ENCODE measurements around the gene MX1. TPM values are rescaled to one million over a fixed set of nuclear protein-coding genes. Genes with fewer than 3 reads are reported as not detected.

The MX1 gene
- total RNA-seq, 2 experiments from 2014 or later, result 609 to 666 TPM

GRCh38 chr21:41398251-41398650, 27.8 kb upstream of the MX1 start:
- Mint-ChIP-seq H3K36me3 (peaks cover 68% of the 10 kb centered on the region), H3K27ac (no peak overlapping the region), H3K27me3 (no peaks in the 10 kb centered on the region), H3K4me3 (no peak overlapping the region), H3K9me3 (no peaks in the 10 kb centered on the region), H3K4me1 (peaks cover 8% of the 10 kb centered on the region)
- ATAC-seq (ENCODE audit: low read depth) (no peak), DNase-seq (no peak)
- POLR2A ChIA-PET, result no interaction called here

DNA sequence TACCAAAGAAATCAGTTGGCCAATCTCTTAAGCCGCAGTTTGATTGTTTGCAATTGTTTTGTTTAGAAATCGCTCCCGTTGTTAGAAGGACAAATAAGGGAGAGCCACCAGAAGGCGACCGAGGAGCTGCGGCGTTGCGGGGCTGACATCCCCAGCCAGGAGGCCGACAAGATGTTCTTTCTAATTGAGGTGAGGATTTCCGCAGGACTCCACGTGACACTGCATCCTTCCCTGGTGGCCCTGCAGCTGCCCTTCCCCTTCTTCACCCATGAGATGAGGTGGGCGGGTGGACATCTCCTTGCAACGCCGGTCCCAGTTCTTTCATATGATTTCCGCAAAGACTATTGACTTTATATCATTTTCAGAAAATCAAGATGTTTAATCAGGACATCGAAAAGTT, 27.2 kb upstream of the MX1 start:
- H3K27me3 Mint-ChIP-seq, result no peaks in the 10 kb centered on the region
- DNase-seq (no peak), ATAC-seq (ENCODE audit: low read depth) (no peak)
- no peak overlapping the region for H3K27ac Mint-ChIP-seq
- H3K9me3 Mint-ChIP-seq, result no peaks in the 10 kb centered on the region
- peaks cover 63% of the 10 kb centered on the region for H3K36me3 Mint-ChIP-seq
- POLR2A ChIA-PET, result no interaction called here
- peaks cover 6% of the 10 kb centered on the region for H3K4me1 Mint-ChIP-seq
- H3K4me3 Mint-ChIP-seq, result no peak overlapping the region

DNA sequence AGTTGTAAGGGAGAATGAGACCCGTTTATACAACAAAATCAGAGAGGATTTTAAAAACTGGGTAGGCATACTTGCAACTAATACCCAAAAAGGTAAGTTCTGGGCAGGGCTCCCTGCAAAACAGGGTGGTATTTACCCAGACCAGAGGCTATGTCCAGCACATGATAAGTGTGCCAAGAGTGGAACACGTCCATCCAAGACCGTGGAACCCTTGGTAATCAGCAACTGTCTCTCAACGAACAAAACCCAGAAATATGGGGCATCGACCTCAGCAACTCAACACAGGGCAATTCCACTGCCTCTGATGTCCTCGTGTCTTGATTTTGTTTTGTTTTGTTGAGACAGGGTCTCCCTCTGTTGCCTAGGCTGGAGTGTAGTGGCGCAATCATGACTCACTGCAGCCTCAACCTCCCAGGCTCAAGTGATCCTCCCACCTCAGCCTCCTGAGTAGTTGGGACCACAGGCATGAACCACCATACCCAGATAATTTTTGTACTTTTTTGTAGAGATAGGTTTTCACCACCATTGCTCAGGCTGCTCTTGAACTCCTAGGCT, 26.7 kb upstream of the MX1 start:
- Mint-ChIP-seq H3K27ac (no peak overlapping the region), H3K36me3 (peaks cover 60% of the 10 kb centered on the region), H3K4me3 (no peak overlapping the region), H3K4me1 (peaks cover 1% of the 10 kb centered on the region), H3K27me3 (no peaks in the 10 kb centered on the region), H3K9me3 (no peaks in the 10 kb centered on the region)
- POLR2A ChIA-PET, result no interaction called here
- DNase-seq (no peak), ATAC-seq (ENCODE audit: low read depth) (no peak)

GRCh38 chr21:41402231-41402630, 23.8 kb upstream of the MX1 start:
- Mint-ChIP-seq H3K4me3 (no peak overlapping the region), H3K27ac (no peak overlapping the region), H3K27me3 (no peaks in the 10 kb centered on the region), H3K9me3 (no peaks in the 10 kb centered on the region), H3K4me1 (peaks cover 1% of the 10 kb centered on the region), H3K36me3 (peaks cover 56% of the 10 kb centered on the region)
- POLR2A ChIA-PET, result no interaction called here
- ATAC-seq (ENCODE audit: low read depth), result no peak
- no peak for DNase-seq

- Mint-ChIP-seq H3K27ac (no peak overlapping the region), H3K9me3 (no peaks in the 10 kb centered on the region), H3K27me3 (no peaks in the 10 kb centered on the region), H3K4me3 (no peak overlapping the region), H3K36me3 (peaks cover 56% of the 10 kb centered on the region), H3K4me1 (peaks cover 1% of the 10 kb centered on the region)
- DNase-seq (no peak), ATAC-seq (ENCODE audit: low read depth) (no peak)
- POLR2A ChIA-PET, result interaction anchor here (1.2 kb wide), 1 partner anchor 21 kb away, joined by 3 read pairs; no protein-coding TSS in a partner anchor
Observed at GRCh38 chr21:41402796-41403195, 23.2 kb upstream of the MX1 start.

DNA sequence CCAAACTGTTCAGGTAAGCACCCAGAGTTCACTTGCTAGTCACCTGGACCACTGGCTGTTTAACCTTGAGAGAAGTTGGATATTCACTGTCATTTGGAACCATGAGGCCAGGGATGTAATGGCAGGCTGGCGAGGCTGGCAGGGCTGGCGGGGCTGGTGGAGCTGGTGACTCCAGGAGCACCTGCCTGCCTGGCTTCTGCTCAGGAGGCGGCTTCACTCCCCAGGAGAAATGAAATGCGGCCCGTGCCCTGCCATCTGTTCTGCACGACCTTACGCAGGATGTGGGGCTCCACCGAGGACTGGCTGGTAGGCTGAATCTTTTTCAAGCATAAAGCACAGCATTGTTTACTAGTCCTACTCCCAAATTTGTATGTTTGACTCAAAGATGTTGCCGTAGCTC, 22.7 kb upstream of the MX1 start:
- no peak for DNase-seq
- Mint-ChIP-seq H3K4me3 (no peak overlapping the region), H3K27ac (no peak overlapping the region), H3K9me3 (no peaks in the 10 kb centered on the region), H3K27me3 (no peaks in the 10 kb centered on the region), H3K4me1 (peaks cover 1% of the 10 kb centered on the region), H3K36me3 (peaks cover 56% of the 10 kb centered on the region)
- POLR2A ChIA-PET, result interaction anchor here (1.2 kb wide), 1 partner anchor 20 kb away, joined by 3 read pairs; no protein-coding TSS in a partner anchor
- no peak for ATAC-seq (ENCODE audit: low read depth)

GRCh38 chr21:41403966-41404365, 22.1 kb upstream of the MX1 start:
- no peak overlapping the region for H3K27ac Mint-ChIP-seq
- no peak for DNase-seq
- H3K27me3 Mint-ChIP-seq, result no peaks in the 10 kb centered on the region
- H3K36me3 Mint-ChIP-seq, result peaks cover 57% of the 10 kb centered on the region
- H3K4me3 Mint-ChIP-seq, result no peak overlapping the region
- peaks cover 1% of the 10 kb centered on the region for H3K4me1 Mint-ChIP-seq
- H3K9me3 Mint-ChIP-seq, result no peaks in the 10 kb centered on the region
- POLR2A ChIA-PET, result interaction anchor here (1.2 kb wide), 1 partner anchor 20 kb away, joined by 3 read pairs; no protein-coding TSS in a partner anchor
- ATAC-seq (ENCODE audit: low read depth), result no peak

DNA sequence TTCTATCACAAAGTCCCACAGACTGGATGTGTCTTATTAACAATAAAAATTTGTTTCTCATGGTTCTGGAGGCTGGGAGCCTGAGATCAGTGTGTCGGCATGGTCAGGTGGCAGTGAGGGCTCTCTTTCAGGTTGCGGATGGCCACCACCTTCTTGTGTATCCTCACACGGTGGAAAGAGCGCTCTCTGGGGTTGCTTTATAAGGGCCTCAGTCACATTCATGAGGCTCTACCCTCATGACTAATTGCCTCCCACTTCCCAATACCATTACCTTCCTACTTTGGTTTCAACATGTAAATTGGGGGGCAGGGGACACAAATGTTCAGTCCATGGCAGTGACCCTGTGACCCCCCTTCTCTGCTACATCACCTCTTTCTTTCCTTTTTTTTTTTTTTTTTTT, 20.7 kb upstream of the MX1 start:
- POLR2A ChIA-PET, result interaction anchor here (0.7 kb wide), 2 partner anchors 21 to 38 kb away, joined by 4 read pairs; partner anchors contain the start of gene MX1

GRCh38 chr21:41406340-41406739, 19.7 kb upstream of the MX1 start:
- Mint-ChIP-seq H3K4me1 (peaks cover 5% of the 10 kb centered on the region), H3K36me3 (peaks cover 66% of the 10 kb centered on the region), H3K27ac (no peak overlapping the region), H3K27me3 (no peaks in the 10 kb centered on the region), H3K4me3 (no peak overlapping the region), H3K9me3 (no peaks in the 10 kb centered on the region)
- ATAC-seq (ENCODE audit: low read depth), result no peak
- POLR2A ChIA-PET, result interaction anchor here (0.7 kb wide), 1 partner anchor 20 kb away, joined by 4 read pairs; the partner anchor contains the start of gene MX1
- DNase-seq, result no peak

More for the DNA sequence above, 20.7 kb upstream of the MX1 start:
- Mint-ChIP-seq H3K4me3 (no peak overlapping the region), H3K9me3 (no peaks in the 10 kb centered on the region), H3K36me3 (peaks cover 64% of the 10 kb centered on the region), H3K27me3 (no peaks in the 10 kb centered on the region), H3K27ac (no peak overlapping the region), H3K4me1 (peaks cover 1% of the 10 kb centered on the region)
- no peak for ATAC-seq (ENCODE audit: low read depth)
- no peak for DNase-seq

DNA sequence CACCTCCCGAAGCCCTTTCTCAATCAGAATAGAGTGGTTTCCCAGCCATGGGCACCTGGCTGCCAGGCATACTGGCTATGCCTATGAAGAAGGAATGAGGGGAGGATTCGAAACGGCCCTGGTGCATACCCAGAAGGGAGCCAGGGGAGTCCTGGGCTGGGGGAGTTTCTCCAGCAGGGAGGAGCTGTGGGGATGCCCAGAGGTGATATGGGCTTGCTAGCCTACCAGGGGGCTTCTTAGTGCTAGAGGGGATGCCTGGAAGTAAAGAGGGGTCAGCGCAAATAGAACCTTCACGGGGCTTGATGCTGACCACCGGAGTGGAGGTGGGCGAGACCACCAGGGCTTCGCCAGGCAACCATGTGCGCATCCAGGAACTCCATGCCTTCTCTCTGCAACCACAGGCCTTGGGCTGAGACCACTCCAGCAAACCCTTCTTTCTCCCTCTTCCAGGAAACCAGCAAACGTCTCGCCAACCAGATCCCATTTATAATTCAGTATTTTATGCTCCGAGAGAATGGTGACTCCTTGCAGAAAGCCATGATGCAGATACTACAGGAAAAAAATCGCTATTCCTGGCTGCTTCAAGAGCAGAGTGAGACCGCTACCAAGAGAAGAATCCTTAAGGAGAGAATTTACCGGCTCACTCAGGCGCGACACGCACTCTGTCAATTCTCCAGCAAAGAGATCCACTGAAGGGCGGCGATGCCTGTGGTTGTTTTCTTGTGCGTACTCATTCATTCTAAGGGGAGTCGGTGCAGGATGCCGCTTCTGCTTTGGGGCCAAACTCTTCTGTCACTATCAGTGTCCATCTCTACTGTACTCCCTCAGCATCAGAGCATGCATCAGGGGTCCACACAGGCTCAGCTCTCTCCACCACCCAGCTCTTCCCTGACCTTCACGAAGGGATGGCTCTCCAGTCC, 18.2 kb upstream of the MX1 start:
- Mint-ChIP-seq H3K4me3 (no peak overlapping the region), H3K36me3 (peaks cover 73% of the 10 kb centered on the region), H3K27ac (no peak overlapping the region), H3K4me1 (peaks cover 9% of the 10 kb centered on the region), H3K27me3 (peaks cover 2% of the 10 kb centered on the region), H3K9me3 (peaks cover 3% of the 10 kb centered on the region)
- POLR2A ChIA-PET, result interaction anchor here (0.5 kb wide), 1 partner anchor 17 kb away, joined by 3 read pairs; no protein-coding TSS in a partner anchor
- DNase-seq (no peak), ATAC-seq (ENCODE audit: low read depth) (no peak)

DNA sequence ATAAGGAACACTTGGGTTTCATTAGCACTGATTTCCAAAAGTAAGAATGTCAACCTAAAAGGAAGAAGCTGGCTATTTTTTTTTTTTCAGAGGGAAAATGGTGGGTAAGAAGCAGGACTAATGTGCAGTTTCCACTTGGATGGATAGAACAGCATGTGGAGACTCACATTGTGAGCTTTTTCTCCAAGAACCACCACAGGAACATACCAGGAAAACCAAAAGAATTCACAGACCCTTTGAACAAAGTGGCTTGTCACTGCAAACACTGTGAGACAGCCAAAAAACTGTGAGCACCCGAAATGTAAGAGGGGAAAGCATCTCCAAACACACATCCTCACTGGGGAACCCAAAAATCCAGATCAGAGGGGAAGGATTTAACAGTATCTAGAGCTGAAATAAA, 15.7 kb upstream of the MX1 start:
- POLR2A ChIA-PET, result interaction anchor here (0.5 to 2.5 kb wide), 3 partner anchors 16 to 292 kb away, joined by 3 to 15 read pairs (median 6); partner anchors contain the start of genes MX1 and MX2
- peaks cover 78% of the 10 kb centered on the region for H3K36me3 Mint-ChIP-seq
- no peak for ATAC-seq (ENCODE audit: low read depth)
- peaks cover 20% of the 10 kb centered on the region for H3K9me3 Mint-ChIP-seq
- peak overlapping the region; percentile 55 for H3K27ac Mint-ChIP-seq
- no peak overlapping the region for H3K4me3 Mint-ChIP-seq
- DNase-seq, result no peak
- peaks cover 17% of the 10 kb centered on the region for H3K4me1 Mint-ChIP-seq
- H3K27me3 Mint-ChIP-seq, result peaks cover 8% of the 10 kb centered on the region

DNA sequence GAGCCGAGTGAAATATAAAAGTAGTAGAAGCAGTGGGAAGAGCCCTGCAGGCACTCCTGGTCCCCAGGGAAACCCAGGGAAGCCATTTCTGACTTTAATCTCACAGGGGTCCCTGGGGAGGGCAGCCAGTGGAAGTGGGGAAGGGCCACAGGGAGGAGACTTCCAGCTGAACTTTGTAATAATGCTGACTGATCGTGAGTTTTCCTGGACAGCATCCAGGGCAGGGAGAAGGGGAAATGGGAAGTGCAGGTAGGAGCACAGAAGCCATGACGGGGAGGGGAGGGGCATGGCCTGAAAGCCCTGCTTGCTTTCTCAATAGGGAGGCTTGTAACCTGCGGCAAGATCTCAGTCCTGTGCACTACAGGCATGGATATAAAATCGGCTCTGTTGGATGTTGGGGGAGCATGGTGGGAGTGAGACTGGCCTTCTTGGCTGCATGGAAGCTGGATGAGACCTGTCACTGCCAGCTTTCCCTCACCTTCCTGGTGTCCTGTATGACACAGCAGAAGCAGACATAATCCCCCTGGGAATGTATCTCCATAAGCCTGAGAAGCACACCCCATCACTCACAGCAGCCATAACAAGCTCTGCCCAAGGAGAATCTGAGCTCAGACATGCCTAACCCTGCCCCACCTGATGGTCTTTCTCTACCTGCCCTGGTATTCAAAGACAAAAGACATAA, 15.1 kb upstream of the MX1 start:
- POLR2A ChIA-PET, result interaction anchor here (0.5 to 2.5 kb wide), 4 partner anchors 16 to 293 kb away, joined by 3 to 15 read pairs (median 4); partner anchors contain the start of genes MX1 and MX2
- peaks cover 79% of the 10 kb centered on the region for H3K36me3 Mint-ChIP-seq
- H3K27me3 Mint-ChIP-seq, result peaks cover 8% of the 10 kb centered on the region
- DNase-seq (no peak), ATAC-seq (ENCODE audit: low read depth) (no peak)
- peak overlapping the region; percentile 55 for H3K27ac Mint-ChIP-seq
- peaks cover 18% of the 10 kb centered on the region for H3K4me1 Mint-ChIP-seq
- H3K9me3 Mint-ChIP-seq, result peaks cover 21% of the 10 kb centered on the region
- no peak overlapping the region for H3K4me3 Mint-ChIP-seq

GRCh38 chr21:41411449-41412089, 14.5 kb upstream of the MX1 start:
- POLR2A ChIA-PET, result interaction anchor here (1.3 to 2.5 kb wide), 3 partner anchors 15 to 50 kb away, joined by 3 to 15 read pairs (median 6); partner anchors contain the start of genes MX1 and MX2
- Mint-ChIP-seq H3K4me1 (peaks cover 21% of the 10 kb centered on the region), H3K27ac (peak overlapping the region; percentile 15), H3K27me3 (peaks cover 8% of the 10 kb centered on the region), H3K4me3 (no peak overlapping the region), H3K9me3 (peaks cover 23% of the 10 kb centered on the region), H3K36me3 (peaks cover 78% of the 10 kb centered on the region)
- ATAC-seq (ENCODE audit: low read depth), result peak; percentile 50
- no peak for DNase-seq

All from activated naive CD8-positive, alpha-beta T cell treated with anti-CD3 and anti-CD28 coated beads, Interleukin-2, amount 10 ng/mL, durations not matched to agents 7 days and 5 days (primary cell).